D721Med (cell line): ENCODE data around the gene SPRR3.

Source experiments
- DNase-seq: peaks from one replicate; pipeline ENCODE4 v3.0.0; 2011; ENCODE audit warnings: low spot score; ENCODE audit not compliant: insufficient read length
- FAIRE-seq: peaks from 2 replicates; lab custom pipeline; 2011; peaks lifted over from hg19 to GRCh38; lab: Jason Lieb, UNC
- TF ChIP-seq, protein P1 (sequence below): IDR thresholded peaks from 2 replicates; pipeline ENCODE4 v1.5.1; 2012; ENCODE audit warnings: mild to moderate bottlenecking, control low read depth; ENCODE audit not compliant: insufficient read depth; ENCODE audit errors: missing control alignments

SPRR3 gene

DNA sequence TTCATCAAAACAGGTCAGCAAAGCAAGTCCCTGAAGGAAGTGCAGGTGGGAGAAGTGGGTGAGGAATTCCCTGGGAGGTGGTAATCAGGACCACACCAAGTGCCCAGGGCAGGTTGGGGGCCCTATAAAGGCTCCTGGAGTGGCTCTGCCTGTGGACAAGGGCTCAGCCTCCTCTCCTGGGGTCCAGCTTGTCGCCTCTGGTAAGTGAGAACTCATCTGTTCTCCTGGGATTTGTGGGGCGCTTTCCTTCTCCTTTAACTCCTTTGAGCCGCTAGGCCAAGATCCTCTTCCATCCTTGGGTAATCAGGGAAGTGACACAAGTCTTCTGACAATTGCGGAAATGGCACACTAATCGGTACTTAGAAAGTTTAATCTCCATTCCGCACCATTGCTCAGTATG is 31.1 kb upstream of the SPRR3 start, which contains the start of gene SPRR4:
Gene SPRR4, plus strand, starts transcription at position 154 of the 400 bp plus-strand sequence. CDS start 1,243 bp downstream, outside the sequence.
- no peak for DNase-seq
- TF ChIP-seq, protein P1, sequence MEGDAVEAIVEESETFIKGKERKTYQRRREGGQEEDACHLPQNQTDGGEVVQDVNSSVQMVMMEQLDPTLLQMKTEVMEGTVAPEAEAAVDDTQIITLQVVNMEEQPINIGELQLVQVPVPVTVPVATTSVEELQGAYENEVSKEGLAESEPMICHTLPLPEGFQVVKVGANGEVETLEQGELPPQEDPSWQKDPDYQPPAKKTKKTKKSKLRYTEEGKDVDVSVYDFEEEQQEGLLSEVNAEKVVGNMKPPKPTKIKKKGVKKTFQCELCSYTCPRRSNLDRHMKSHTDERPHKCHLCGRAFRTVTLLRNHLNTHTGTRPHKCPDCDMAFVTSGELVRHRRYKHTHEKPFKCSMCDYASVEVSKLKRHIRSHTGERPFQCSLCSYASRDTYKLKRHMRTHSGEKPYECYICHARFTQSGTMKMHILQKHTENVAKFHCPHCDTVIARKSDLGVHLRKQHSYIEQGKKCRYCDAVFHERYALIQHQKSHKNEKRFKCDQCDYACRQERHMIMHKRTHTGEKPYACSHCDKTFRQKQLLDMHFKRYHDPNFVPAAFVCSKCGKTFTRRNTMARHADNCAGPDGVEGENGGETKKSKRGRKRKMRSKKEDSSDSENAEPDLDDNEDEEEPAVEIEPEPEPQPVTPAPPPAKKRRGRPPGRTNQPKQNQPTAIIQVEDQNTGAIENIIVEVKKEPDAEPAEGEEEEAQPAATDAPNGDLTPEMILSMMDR, result no peak
- no peak for FAIRE-seq

DNA sequence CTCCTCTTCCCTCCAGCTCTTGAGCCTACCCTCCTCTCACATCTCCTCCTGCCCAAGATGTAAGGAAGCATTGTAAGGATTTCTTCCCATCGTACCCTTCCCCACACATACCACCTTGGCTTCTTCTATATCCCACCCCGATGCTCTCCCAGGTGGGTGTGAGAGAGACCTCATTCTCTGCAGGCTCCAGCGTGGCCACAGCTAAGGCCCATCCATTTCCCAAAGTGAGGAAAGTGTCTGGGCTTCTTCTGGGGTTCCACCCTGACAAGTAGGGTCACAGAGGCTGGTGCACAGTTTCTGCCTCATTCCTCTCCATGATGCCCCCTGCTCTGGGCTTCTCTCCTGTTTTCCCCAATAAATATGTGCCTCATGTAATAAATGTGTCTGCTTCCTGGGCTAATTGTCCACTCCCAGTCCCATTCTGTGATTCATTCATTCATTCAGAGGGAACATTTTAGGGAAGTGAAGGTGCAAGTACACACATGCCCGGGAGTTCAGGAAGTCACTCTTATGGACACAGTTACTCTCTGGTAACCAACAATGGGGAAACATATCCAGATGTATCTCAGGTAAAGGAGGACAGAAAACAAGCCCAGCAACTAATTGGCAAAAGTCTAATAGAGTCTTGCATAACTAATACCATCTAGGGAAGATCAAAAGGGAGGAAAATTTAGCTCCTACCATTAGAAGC is 29.2 kb upstream of the SPRR3 start:
- DNase-seq (no peak), FAIRE-seq (no peak)
- TF ChIP-seq, protein P1, result no peak

DNA sequence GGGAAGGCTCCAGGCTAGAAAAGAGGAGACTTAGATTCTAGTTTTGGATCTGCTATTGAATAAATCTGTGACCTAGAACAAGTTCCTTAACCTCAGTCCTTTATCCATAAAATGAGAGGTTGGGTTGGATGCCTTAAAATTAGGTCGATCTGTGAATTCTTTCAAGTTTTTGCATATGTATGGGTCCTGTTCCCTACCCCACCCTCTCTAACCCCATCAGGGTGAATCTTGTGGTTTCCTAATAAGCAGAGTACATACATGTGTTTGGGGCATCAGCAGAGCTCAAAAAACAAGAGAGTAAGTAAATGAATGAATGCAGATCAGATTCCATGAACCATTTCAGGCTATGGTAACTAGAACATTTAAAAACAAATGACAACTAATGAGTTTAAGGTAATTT is 24.9 kb upstream of the SPRR3 start:
- DNase-seq (no peak), FAIRE-seq (no peak)
- TF ChIP-seq, protein P1, result no peak

DNA sequence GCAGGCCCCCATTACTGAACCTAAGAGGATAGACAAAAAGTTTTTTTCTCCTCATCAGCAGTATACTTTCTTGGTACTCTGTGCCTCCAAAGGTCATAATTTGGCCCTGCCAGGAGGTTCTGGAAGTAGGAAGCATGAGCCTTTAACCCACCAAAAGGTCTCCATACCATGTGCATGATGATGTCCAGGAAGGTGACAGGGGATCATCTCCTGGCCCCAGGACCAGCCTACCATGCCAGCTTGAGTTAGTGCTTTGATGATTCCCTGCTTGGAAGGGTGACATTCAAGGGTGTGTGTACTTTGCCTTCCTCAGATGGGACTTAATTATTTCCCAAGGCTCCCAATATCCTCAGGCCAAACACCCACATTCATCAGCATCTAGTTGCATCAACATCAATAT is 23.9 kb upstream of the SPRR3 start:
- TF ChIP-seq, protein P1, result no peak
- FAIRE-seq (no peak), DNase-seq (no peak)

DNA sequence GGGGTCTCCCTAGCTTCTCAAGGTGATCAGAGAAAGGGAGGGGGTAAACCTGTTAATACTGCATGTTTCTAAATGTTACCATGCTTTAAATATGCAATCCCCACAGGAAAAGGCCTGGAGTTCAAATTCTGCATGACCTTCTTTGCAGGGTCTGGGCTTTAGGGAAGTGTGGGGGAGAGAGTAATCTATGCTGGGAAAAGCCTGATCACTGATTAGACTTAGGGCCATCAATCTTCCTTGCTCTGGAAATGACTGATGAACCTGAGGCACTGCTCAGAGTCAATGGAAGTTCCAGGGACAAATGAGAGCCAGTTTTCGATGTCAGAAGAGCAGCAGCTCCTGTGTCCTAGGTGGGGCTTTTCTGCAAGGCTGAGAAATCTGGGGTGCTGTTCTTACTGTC is 20.9 kb upstream of the SPRR3 start:
- TF ChIP-seq, protein P1, result no peak
- FAIRE-seq (no peak), DNase-seq (no peak)

DNA sequence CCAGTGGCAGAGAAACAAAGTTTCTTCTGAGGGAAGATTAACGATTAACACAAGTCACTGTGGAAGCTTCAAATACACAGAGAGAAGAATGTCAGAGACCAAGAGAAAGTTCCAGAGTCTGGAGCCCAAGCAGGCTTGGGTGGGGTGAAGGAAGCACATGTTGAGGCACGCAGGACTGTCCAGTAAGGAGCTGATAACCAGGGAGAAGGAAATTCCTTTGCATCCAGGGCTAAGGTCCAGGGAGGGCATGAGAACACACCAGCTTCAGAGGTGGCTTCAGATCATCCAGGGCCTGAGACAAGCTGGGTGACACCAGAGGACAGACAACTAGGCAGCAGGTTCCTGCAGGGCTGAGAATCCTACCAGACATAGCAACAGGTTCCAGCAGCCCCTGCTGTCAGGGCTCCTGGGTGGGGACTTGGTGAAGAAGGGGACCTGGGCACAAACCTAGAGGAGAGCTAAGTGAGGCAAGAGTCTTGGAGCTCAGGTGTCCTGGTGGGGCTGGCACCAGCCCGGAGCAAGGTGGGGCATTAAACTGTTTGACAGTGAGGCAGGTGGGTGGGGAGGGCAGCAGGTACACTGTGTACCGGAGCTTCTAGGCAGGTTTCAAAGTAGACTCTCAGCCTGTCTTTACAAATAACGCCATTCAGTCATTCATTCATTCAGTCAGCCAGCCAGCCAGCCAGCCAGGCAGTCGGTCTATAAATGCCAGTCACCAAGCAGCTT is 20.2 kb upstream of the SPRR3 start:
- TF ChIP-seq, protein P1, result no peak
- DNase-seq (no peak), FAIRE-seq (no peak)

DNA sequence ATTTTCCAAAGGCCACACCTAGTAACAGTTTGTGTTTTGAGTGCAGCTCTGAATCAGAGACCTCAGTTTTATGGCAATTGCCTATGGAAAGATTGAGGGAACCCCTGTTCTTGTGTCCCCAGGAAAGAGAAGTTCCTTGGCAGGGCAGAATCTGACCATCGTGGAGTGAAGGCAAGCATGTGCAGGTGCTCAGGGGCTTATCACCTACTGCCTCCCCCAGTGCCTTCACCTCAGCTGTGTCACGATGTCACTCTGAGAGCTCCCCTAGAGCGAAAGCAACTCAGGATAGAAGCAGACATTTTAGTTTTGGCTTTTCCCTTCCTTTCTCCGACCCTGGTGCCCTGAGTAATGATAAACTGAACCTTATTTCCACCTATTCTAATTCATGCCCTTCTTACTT is 19.5 kb upstream of the SPRR3 start:
- TF ChIP-seq, protein P1, result no peak
- no peak for DNase-seq
- no peak for FAIRE-seq
